Ovary (tissue), 3 donors: ENCODE data around the gene GALNT10.

Experiments
- CTCF ChIP-seq, 3 donors: fragments of 450-650 bp in 2 of 3; fragments of 200-600 bp in 1 of 3; IDR thresholded peaks; one replicate each; pipeline versions ENCODE4 v1.5.1 to v1.8.0; 2016 to 2022; ENCODE audit warnings: antibody characterized with exemption in 3 of 3, mild to moderate bottlenecking in 1 of 3
- EP300 ChIP-seq: sonication (generic); formaldehyde crosslinking; IDR thresholded peaks from one replicate; pipeline ENCODE4 v1.6.1; 2017; ENCODE audit warnings: antibody characterized with exemption
- POLR2A ChIP-seq: fragments of 450-650 bp; IDR thresholded peaks from one replicate; pipeline ENCODE4 v1.6.1; 2017; ENCODE audit warnings: antibody characterized with exemption, mild to moderate bottlenecking, moderate library complexity
- donor health status: DM: no; HTN: no; CAD: no.

- TF ChIP-seq CTCF (IDR thresholded peaks at IDR 0.05) (peak; percentile 26 to 50 (median 38)), EP300 (no peak), POLR2A (no peak)
Observed at GRCh38 chr5:154179846-154180710, 10.5 kb upstream of the GALNT10 start.
